Central memory CD4-positive, alpha-beta T cell (primary cell): ENCODE measurements around the gene ALKBH8.
A peak's percentile ranks its signal among the peaks of the same experiment; 100 is the strongest.
"Not testable (repeated sequence)": the region's sequence is repeated elsewhere in the genome, so short reads cannot be mapped to it uniquely, and the experiment has no call there.

Source experiments
- DNase-seq: peaks from one replicate; pipeline ENCODE4 v3.0.0; 2022

The ALKBH8 gene

GRCh38 chr11:107505647-107506225 is 59.8 kb downstream of the ALKBH8 start:
- DNase-seq = no peak

- DNase-seq = no peak
These were observed 60.6 kb downstream of the ALKBH8 start for GRCh38 chr11:107504981-107505380.

- no peak for DNase-seq
These were observed 63.8 kb downstream of the ALKBH8 start for GRCh38 chr11:107501713-107502112.

- not testable (repeated sequence) for DNase-seq
These were observed 68.2 kb downstream of the ALKBH8 start for GRCh38 chr11:107497371-107497770.

- no peak for DNase-seq
These were observed 69.5 kb downstream of the ALKBH8 start for GRCh38 chr11:107496011-107496410.

GRCh38 chr11:107494055-107494454 is 71.5 kb downstream of the ALKBH8 start:
- DNase-seq = no peak

GRCh38 chr11:107493117-107493516 is 72.4 kb downstream of the ALKBH8 start:
- DNase-seq = no peak

- no peak for DNase-seq
These were observed 74.7 kb downstream of the ALKBH8 start for GRCh38 chr11:107490836-107491235.

- no peak for DNase-seq
These were observed 83.3 kb downstream of the ALKBH8 start for GRCh38 chr11:107482234-107482633.

GRCh38 chr11:107478922-107479321 is 86.6 kb downstream of the ALKBH8 start:
- DNase-seq = no peak

GRCh38 chr11:107477820-107478219 is 87.7 kb downstream of the ALKBH8 start:
- DNase-seq = no peak

GRCh38 chr11:107473792-107474191 is 91.7 kb downstream of the ALKBH8 start:
- DNase-seq = no peak

GRCh38 chr11:107472966-107473365 is 92.6 kb downstream of the ALKBH8 start:
- DNase-seq = no peak

- no peak for DNase-seq
These were observed 96.9 kb downstream of the ALKBH8 start for GRCh38 chr11:107468596-107468995.

- no peak for DNase-seq
These were observed 97.8 kb downstream of the ALKBH8 start for GRCh38 chr11:107467696-107468095.

- not testable (repeated sequence) for DNase-seq
These were observed 99.2 kb downstream of the ALKBH8 start for GRCh38 chr11:107466275-107466866.

GRCh38 chr11:107457558-107458271 is 107.8 kb downstream of the ALKBH8 start, which contains the start of gene CWF19L2:
TSS of gene CWF19L2 (minus strand) at chr11:107457825. CDS start at chr11:107457816, 9 bp downstream.
- peak; percentile 93 for DNase-seq

- DNase-seq = no peak
These were observed 108.4 kb downstream of the ALKBH8 start for GRCh38 chr11:107457205-107457557.

- DNase-seq = no peak
These were observed 111.8 kb downstream of the ALKBH8 start for GRCh38 chr11:107453594-107454286.
